ENCODE data around the gene ALPG. TPM values are rescaled to one million over a fixed set of nuclear protein-coding genes. Genes with fewer than 3 reads are reported as not detected.
"Not testable (repeated sequence)": the region's sequence is repeated elsewhere in the genome, so short reads cannot be mapped to it uniquely, and the experiment has no call there.

Gene ALPG
- total RNA-seq, 1 donor from 2014 or later, result not detected

GRCh38 chr2:232419245-232420072 lies 12.8 kb downstream of the ALPG start:
- no peak for DNase-seq (ENCODE audit: low read depth)

GRCh38 chr2:232420073-232420454 lies 13.4 kb downstream of the ALPG start:
- DNase-seq (ENCODE audit: low read depth), result no peak

GRCh38 chr2:232420463-232421188 lies 14.0 kb downstream of the ALPG start:
- DNase-seq (ENCODE audit: low read depth), result no peak

GRCh38 chr2:232421189-232421785 lies 14.6 kb downstream of the ALPG start:
- no peak for DNase-seq (ENCODE audit: low read depth)

GRCh38 chr2:232422051-232422450 lies 15.4 kb downstream of the ALPG start:
- DNase-seq (ENCODE audit: low read depth), result no peak

- DNase-seq (ENCODE audit: low read depth), result not testable (repeated sequence)
These were observed 16.4 kb downstream of the ALPG start for GRCh38 chr2:232422996-232423395.

GRCh38 chr2:232423407-232423806 lies 16.8 kb downstream of the ALPG start:
- not testable (repeated sequence) for DNase-seq (ENCODE audit: low read depth)

- no peak for DNase-seq (ENCODE audit: low read depth)
These were observed 25.3 kb downstream of the ALPG start for GRCh38 chr2:232431705-232432590.

GRCh38 chr2:232432598-232433184 lies 26.0 kb downstream of the ALPG start:
- no peak for DNase-seq (ENCODE audit: low read depth)

GRCh38 chr2:232433622-232434021 lies 27.0 kb downstream of the ALPG start:
- not testable (repeated sequence) for DNase-seq (ENCODE audit: low read depth)

- no peak for DNase-seq (ENCODE audit: low read depth)
These were observed 27.4 kb downstream of the ALPG start for GRCh38 chr2:232434091-232434490.

GRCh38 chr2:232434563-232435374 lies 28.1 kb downstream of the ALPG start:
- DNase-seq (ENCODE audit: low read depth), result no peak

GRCh38 chr2:232435375-232435648 lies 28.7 kb downstream of the ALPG start:
- DNase-seq (ENCODE audit: low read depth), result no peak

GRCh38 chr2:232435805-232436204 lies 29.2 kb downstream of the ALPG start:
- no peak for DNase-seq (ENCODE audit: low read depth)

GRCh38 chr2:232436381-232437194 lies 29.9 kb downstream of the ALPG start:
- DNase-seq (ENCODE audit: low read depth), result no peak

- no peak for DNase-seq (ENCODE audit: low read depth)
These were observed 30.5 kb downstream of the ALPG start for GRCh38 chr2:232437195-232437571.

GRCh38 chr2:232438091-232438490 lies 31.4 kb downstream of the ALPG start:
- no peak for DNase-seq (ENCODE audit: low read depth)

- no peak for DNase-seq (ENCODE audit: low read depth)
These were observed 32.5 kb downstream of the ALPG start for GRCh38 chr2:232438951-232439757.

GRCh38 chr2:232439758-232440135 lies 33.1 kb downstream of the ALPG start:
- DNase-seq (ENCODE audit: low read depth), result no peak
